Gastroesophageal sphincter (tissue), 3 donors: ENCODE data around the gene SCAMP5.

ENCODE experiments used
- CTCF ChIP-seq, 4 experiments: fragments of 200-600 bp in 2 of 4; fragments of 450-650 bp in 2 of 4; sonication (generic) in 1 of 4; IDR thresholded peaks; one replicate each; pipeline ENCODE4 v1.5.1; 2017 to 2019; ENCODE audit warnings: antibody characterized with exemption in 4 of 4, mild to moderate bottlenecking in 2 of 4, moderate library complexity in 2 of 4
- EP300 ChIP-seq: sonication (generic); formaldehyde crosslinking; IDR thresholded peaks from one replicate; pipeline ENCODE4 v1.6.1; 2017; ENCODE audit warnings: antibody characterized with exemption, mild to moderate bottlenecking
- POLR2A ChIP-seq, 2 donors: fragments of 450-650 bp; IDR thresholded peaks; one replicate each; pipeline ENCODE4 v1.6.1; 2017; ENCODE audit warnings: antibody characterized with exemption in 2 of 2, mild to moderate bottlenecking in 2 of 2, moderate library complexity in 1 of 2
- POLR2AphosphoS5 ChIP-seq: sonication (generic); formaldehyde crosslinking; IDR thresholded peaks from one replicate; pipeline ENCODE4 v1.6.1; 2017; ENCODE audit warnings: antibody characterized with exemption

GRCh38 chr15:75063338-75063737 is 68.0 kb downstream of the SCAMP5 start:
- TF ChIP-seq CTCF (IDR thresholded peaks at IDR 0.05) (no peak), POLR2AphosphoS5 (no peak), POLR2A (IDR thresholded peaks at IDR 0.05) (no peak), EP300 (no peak)
